Right lobe of liver (tissue), 4 donors: ENCODE results near the gene LMBRD2.

Experiments
- POLR2A ChIP-seq: fragments of 450-650 bp; IDR thresholded peaks from one replicate; pipeline ENCODE4 v1.6.1; 2017; ENCODE audit warnings: antibody characterized with exemption, mild to moderate bottlenecking
- TF ChIP-seq, protein P1 (sequence below), 4 donors: fragments of 200-600 bp in 3 of 4; fragments of 450-650 bp in 1 of 4; IDR thresholded peaks; one replicate each; pipeline versions ENCODE4 v1.5.1 to v1.8.0; 2016 to 2022; ENCODE audit warnings: antibody characterized with exemption in 4 of 4, mild to moderate bottlenecking in 2 of 4
- donor health status: DM: no; HTN: no; CAD: no.
- donor health status: DM: no; HTN: no; CAD: no.
- donor health status: DM: no; HTN: yes; CAD: no.

DNA sequence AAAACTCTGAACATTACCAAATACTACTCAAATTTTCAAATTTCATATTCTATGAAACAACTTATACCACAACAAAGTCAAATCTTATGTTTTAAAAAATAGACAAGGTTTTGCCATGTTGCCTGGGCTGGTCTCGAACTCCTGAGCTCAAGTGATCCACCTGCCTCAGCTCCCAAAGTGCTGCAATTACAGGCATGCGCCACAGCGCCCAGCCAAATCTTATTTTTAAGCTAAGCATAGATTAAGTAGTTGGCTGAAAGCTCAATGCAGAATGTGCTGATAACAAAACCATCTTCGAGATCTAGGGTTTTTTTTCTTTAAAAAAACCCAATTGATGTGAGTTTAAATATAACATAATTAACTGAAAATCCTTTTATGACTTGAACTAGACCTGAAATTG, 6.4 kb downstream of the LMBRD2 start:
- TF ChIP-seq POLR2A, result no peak
- TF ChIP-seq, protein P1, sequence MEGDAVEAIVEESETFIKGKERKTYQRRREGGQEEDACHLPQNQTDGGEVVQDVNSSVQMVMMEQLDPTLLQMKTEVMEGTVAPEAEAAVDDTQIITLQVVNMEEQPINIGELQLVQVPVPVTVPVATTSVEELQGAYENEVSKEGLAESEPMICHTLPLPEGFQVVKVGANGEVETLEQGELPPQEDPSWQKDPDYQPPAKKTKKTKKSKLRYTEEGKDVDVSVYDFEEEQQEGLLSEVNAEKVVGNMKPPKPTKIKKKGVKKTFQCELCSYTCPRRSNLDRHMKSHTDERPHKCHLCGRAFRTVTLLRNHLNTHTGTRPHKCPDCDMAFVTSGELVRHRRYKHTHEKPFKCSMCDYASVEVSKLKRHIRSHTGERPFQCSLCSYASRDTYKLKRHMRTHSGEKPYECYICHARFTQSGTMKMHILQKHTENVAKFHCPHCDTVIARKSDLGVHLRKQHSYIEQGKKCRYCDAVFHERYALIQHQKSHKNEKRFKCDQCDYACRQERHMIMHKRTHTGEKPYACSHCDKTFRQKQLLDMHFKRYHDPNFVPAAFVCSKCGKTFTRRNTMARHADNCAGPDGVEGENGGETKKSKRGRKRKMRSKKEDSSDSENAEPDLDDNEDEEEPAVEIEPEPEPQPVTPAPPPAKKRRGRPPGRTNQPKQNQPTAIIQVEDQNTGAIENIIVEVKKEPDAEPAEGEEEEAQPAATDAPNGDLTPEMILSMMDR (IDR thresholded peaks at IDR 0.05), result no peak
